Endothelial cell of umbilical vein (primary cell): ENCODE measurements around the gene TAS1R2. TPM values are rescaled to one million over a fixed set of nuclear protein-coding genes. Genes with fewer than 3 reads are reported as not detected.

Experiments
- BruUV-seq: library from RNA; stranded (reverse); fragments of 400-500 nt; replicated peaks from 2 replicates; lab custom pipeline; 2021; lab: Mats Ljungman, UMichigan
- CTCF ChIA-PET: fragments of 300-600, 350-600 bp; sonication (Branson Sonifier 250); formaldehyde crosslinking; loops from one replicate; lab custom pipeline; 2021; ENCODE audit warnings: antibody characterized with exemption, inconsistent platforms; lab: Charles Lee
- POLR2A ChIA-PET: fragments of 300-600, 350-600 bp; sonication (Branson Sonifier 250); formaldehyde crosslinking; loops from one replicate; lab custom pipeline; 2021; ENCODE audit warnings: antibody characterized with exemption, inconsistent platforms; lab: Charles Lee
- DNase-seq: peaks from one replicate; pipeline ENCODE4 v3.0.0-alpha.2; 2011; ENCODE audit warnings: low read depth, low spot score
- FAIRE-seq: peaks from 2 replicates; lab custom pipeline; 2011; peaks lifted over from hg19 to GRCh38; lab: Jason Lieb, UNC
- H2AFZ ChIP-seq: 2 replicates; pipeline ENCODE4 v1.6.0; 2012; ENCODE audit warnings: low read depth, low read length, control low read depth, inconsistent platforms
- H3K27ac ChIP-seq: 2 replicates; pipeline ENCODE4 v1.5.1; 2011; ENCODE audit warnings: low read depth, mild to moderate bottlenecking, control low read depth, low read length, moderate library complexity; ENCODE audit not compliant: insufficient read depth
- H3K27me3 ChIP-seq, 2 experiments: 2 replicates each; pipeline versions ENCODE4 v1.6.0 to v1.6.1; 2011; ENCODE audit warnings: low read length in 2 of 2, mixed read lengths in 1 of 2; ENCODE audit not compliant: control insufficient read depth in 2 of 2, insufficient read depth in 2 of 2
- H3K36me3 ChIP-seq, 2 experiments: 2 replicates in 1 of 2; 3 replicates in 1 of 2; pipeline ENCODE4 v1.5.1; 2011; ENCODE audit warnings: low read length in 2 of 2, mild to moderate bottlenecking in 1 of 2, moderate library complexity in 1 of 2; ENCODE audit not compliant: control insufficient read depth in 2 of 2, insufficient read depth in 2 of 2; ENCODE audit errors: extremely low read depth in 1 of 2
- H3K4me1 ChIP-seq: 3 replicates; pipeline ENCODE4 v1.5.1; 2011; ENCODE audit warnings: mild to moderate bottlenecking, low read length; ENCODE audit not compliant: control insufficient read depth, insufficient read depth; ENCODE audit errors: extremely low read depth
- H3K4me2 ChIP-seq: 2 replicates; pipeline ENCODE4 v1.6.1; 2011; ENCODE audit warnings: low read length, control low read depth, mixed read lengths; ENCODE audit not compliant: insufficient read depth
- H3K4me3 ChIP-seq, 3 experiments: fragments of 200-600 bp in 1 of 3; sonication (generic), shearing (Covaris generic) in 1 of 3; replicated peaks in 1 of 3; 2 replicates each; pipeline ENCODE4 v1.5.1; 2011 to 2016; ENCODE audit warnings: control low read depth in 3 of 3, low read length in 3 of 3, mild to moderate bottlenecking in 2 of 3, inconsistent platforms in 1 of 3, low read depth in 1 of 3, moderate library complexity in 1 of 3; ENCODE audit not compliant: insufficient read depth in 1 of 3
- H3K79me2 ChIP-seq: 2 replicates; pipeline ENCODE4 v1.6.0; 2012; ENCODE audit warnings: low read length, inconsistent platforms; ENCODE audit not compliant: control insufficient read depth, insufficient read depth
- H3K9ac ChIP-seq: replicated peaks from 2 replicates; pipeline ENCODE3; 2011; ENCODE audit warnings: low read length, control low read depth; ENCODE audit not compliant: insufficient read depth; ENCODE audit errors: extremely low read depth
- H3K9me1 ChIP-seq: replicated peaks from 3 replicates; pipeline ENCODE4 v1.6.0; 2011; ENCODE audit warnings: mild to moderate bottlenecking, low read length; ENCODE audit not compliant: control insufficient read depth, insufficient read depth; ENCODE audit errors: extremely low read depth
- H3K9me3 ChIP-seq: replicated peaks from 2 replicates; pipeline ENCODE4 v1.5.1; 2012; ENCODE audit warnings: low read length, inconsistent platforms; ENCODE audit not compliant: control insufficient read depth, insufficient read depth
- H4K20me1 ChIP-seq: replicated peaks from 2 replicates; pipeline ENCODE3; 2011; ENCODE audit warnings: mild to moderate bottlenecking, low read length; ENCODE audit not compliant: control insufficient read depth, insufficient read depth; ENCODE audit errors: extremely low read depth
- EZH2 ChIP-seq: IDR thresholded peaks from 2 replicates; pipeline ENCODE4 v1.6.1; 2012; ENCODE audit warnings: borderline replicate concordance, low read depth, mild to moderate bottlenecking, moderate library complexity, low read length, inconsistent platforms; ENCODE audit not compliant: severe bottlenecking
- MYC ChIP-seq: IDR thresholded peaks from one replicate; pipeline ENCODE4 v1.6.1; 2011; ENCODE audit warnings: mild to moderate bottlenecking, low read depth, low read length
- POLR2A ChIP-seq: IDR thresholded peaks from 2 replicates; pipeline ENCODE4 v1.6.1; 2012; ENCODE audit warnings: low read depth, mild to moderate bottlenecking, control low read depth, low read length
- POLR2AphosphoS5 ChIP-seq: IDR thresholded peaks from 2 replicates; pipeline ENCODE4 v1.6.1; 2012; ENCODE audit warnings: low read depth, mild to moderate bottlenecking, control low read depth, low read length, moderate library complexity; ENCODE audit not compliant: insufficient read depth
- dilution Hi-C: fragments of 300-500 bp; cut with MboI; formaldehyde crosslinking; loops from one replicate; pipeline ENCODE4 v1.15.0; 2019; ENCODE audit warnings: low sequenced_read_pairs; ENCODE audit not compliant: extremely low pct_ligation_motif_present
- intact Hi-C: fragments of 100-400 bp; cut with micrococcal nuclease; formaldehyde crosslinking; loops from one replicate; pipeline ENCODE4 v1.10.0; 2022
- polyA plus RNA-seq, 4 experiments: library from polyadenylated mRNA; depleted of rRNA in 3 of 4; stranded (reverse) in 3 of 4; unstranded in 1 of 4; fragments of >200 nt; gene quantifications; 2 replicates each; pipeline versions ENCODE4 v1.2.1 to v1.2.3, GENCODE V29; 2011 to 2012; ENCODE audit warnings: missing spikeins in 1 of 4
- total RNA-seq: library from RNA; stranded (reverse); gene quantifications from 2 replicates; pipeline ENCODE4 v1.2.3, GENCODE V29; 2021
- TF ChIP-seq, protein P1 (sequence below): IDR thresholded peaks from 2 replicates; pipeline ENCODE4 v1.6.1; 2011; ENCODE audit not compliant: insufficient read depth, insufficient read length
- TF ChIP-seq, protein P2 (sequence below), 2 donors: IDR thresholded peaks; 1 replicate in 1 of 2; 2 replicates in 1 of 2; pipeline ENCODE4 v1.5.1; 2011; ENCODE audit warnings: low read length in 2 of 2, mild to moderate bottlenecking in 2 of 2, moderate library complexity in 2 of 2, control low read depth in 1 of 2, inconsistent platforms in 1 of 2, low read depth in 1 of 2; ENCODE audit not compliant: insufficient read depth in 1 of 2; ENCODE audit errors: extremely low read depth in 1 of 2

The TAS1R2 gene
- total and polyA plus RNA-seq, 2 donors (not counting 3 experiments of a cell fraction or from before 2014, with no cell fraction given) = not detected

GRCh38 chr1:18884727-18885126 lies 25.3 kb upstream of the TAS1R2 start:
- Histone ChIP-seq H3K27me3 (no peaks in the 10 kb centered on the region), H3K9ac (no peak overlapping the region), H4K20me1 (no peaks in the 10 kb centered on the region), H2AFZ (no peak overlapping the region), H3K79me2 (no peaks in the 10 kb centered on the region), H3K4me1 (no peaks in the 10 kb centered on the region), H3K4me3 (no peak overlapping the region), H3K4me2 (no peak overlapping the region), H3K36me3 (peaks cover 0 to 4% of the 10 kb centered on the region in 2 experiments), H3K9me1 (no peaks in the 10 kb centered on the region), H3K9me3 (no peaks in the 10 kb centered on the region), H3K27ac (no peak overlapping the region)
- FAIRE-seq = no peak
- CTCF ChIA-PET = interaction anchor here (0.6 to 5.2 kb wide), 35 partner anchors 9 to 631 kb away, joined by 3 to 114 read pairs (median 8); partner anchors contain the start of gene ALDH4A1
- intact Hi-C loops (loop anchor here (1.0 kb wide), 6 partner anchors 23 to 229 kb away; no protein-coding TSS in a partner anchor), dilution Hi-C loops (no loop called here)
- BruUV-seq = no TSS peak
- DNase-seq = no peak
- POLR2A ChIA-PET = no interaction called here
- TF ChIP-seq EZH2 (no peak), POLR2AphosphoS5 (no peak), MYC (no peak), POLR2A (no peak)
- TF ChIP-seq, protein P1, sequence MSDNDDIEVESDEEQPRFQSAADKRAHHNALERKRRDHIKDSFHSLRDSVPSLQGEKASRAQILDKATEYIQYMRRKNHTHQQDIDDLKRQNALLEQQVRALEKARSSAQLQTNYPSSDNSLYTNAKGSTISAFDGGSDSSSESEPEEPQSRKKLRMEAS = no peak
- TF ChIP-seq, protein P2, sequence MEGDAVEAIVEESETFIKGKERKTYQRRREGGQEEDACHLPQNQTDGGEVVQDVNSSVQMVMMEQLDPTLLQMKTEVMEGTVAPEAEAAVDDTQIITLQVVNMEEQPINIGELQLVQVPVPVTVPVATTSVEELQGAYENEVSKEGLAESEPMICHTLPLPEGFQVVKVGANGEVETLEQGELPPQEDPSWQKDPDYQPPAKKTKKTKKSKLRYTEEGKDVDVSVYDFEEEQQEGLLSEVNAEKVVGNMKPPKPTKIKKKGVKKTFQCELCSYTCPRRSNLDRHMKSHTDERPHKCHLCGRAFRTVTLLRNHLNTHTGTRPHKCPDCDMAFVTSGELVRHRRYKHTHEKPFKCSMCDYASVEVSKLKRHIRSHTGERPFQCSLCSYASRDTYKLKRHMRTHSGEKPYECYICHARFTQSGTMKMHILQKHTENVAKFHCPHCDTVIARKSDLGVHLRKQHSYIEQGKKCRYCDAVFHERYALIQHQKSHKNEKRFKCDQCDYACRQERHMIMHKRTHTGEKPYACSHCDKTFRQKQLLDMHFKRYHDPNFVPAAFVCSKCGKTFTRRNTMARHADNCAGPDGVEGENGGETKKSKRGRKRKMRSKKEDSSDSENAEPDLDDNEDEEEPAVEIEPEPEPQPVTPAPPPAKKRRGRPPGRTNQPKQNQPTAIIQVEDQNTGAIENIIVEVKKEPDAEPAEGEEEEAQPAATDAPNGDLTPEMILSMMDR (IDR thresholded peaks at IDR 0.05; ENCODE audit: extremely low read depth in 1 of 2, insufficient read depth in 1 of 2, low read depth in 1 of 2, low read length in 2 of 2) = no peak
